Measurements from ENCODE around the gene SSBP1. TPM values are rescaled to one million over a fixed set of nuclear protein-coding genes. Genes with fewer than 3 reads are reported as not detected.

Gene SSBP1
- total RNA-seq, 6 experiments from 2014 or later = 38.6 to 115 (median 48.8) TPM

GRCh38 chr7:141709749-141710148, 28.4 kb upstream of the SSBP1 start:
- Histone ChIP-seq H3K27me3 (no peaks in the 10 kb centered on the region), H3K36me3 (no peaks in the 10 kb centered on the region), H3K4me3 (no peak overlapping the region), H3K4me1 (no peaks in the 10 kb centered on the region), H3K9me3 (no peaks in the 10 kb centered on the region), H3K27ac (no peak overlapping the region)
- intact Hi-C loops (cut with DNase I) = no loop called here
- DNase-seq = no peak
- no peak for TF ChIP-seq POLR2A (IDR thresholded peaks at IDR 0.05)
- TF ChIP-seq, protein P1, sequence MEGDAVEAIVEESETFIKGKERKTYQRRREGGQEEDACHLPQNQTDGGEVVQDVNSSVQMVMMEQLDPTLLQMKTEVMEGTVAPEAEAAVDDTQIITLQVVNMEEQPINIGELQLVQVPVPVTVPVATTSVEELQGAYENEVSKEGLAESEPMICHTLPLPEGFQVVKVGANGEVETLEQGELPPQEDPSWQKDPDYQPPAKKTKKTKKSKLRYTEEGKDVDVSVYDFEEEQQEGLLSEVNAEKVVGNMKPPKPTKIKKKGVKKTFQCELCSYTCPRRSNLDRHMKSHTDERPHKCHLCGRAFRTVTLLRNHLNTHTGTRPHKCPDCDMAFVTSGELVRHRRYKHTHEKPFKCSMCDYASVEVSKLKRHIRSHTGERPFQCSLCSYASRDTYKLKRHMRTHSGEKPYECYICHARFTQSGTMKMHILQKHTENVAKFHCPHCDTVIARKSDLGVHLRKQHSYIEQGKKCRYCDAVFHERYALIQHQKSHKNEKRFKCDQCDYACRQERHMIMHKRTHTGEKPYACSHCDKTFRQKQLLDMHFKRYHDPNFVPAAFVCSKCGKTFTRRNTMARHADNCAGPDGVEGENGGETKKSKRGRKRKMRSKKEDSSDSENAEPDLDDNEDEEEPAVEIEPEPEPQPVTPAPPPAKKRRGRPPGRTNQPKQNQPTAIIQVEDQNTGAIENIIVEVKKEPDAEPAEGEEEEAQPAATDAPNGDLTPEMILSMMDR (IDR thresholded peaks at IDR 0.05) = no peak
- 93% methylated on average over 4 of the region's 4 CpGs for WGBS (ENCODE audit: insufficient coverage, low coverage, low lambda C conversion rate, missing lambda C conversion rate)
- ATAC-seq = no peak

GRCh38 chr7:141710301-141710700, 27.9 kb upstream of the SSBP1 start:
- Histone ChIP-seq H3K36me3 (no peaks in the 10 kb centered on the region), H3K9me3 (no peaks in the 10 kb centered on the region), H3K4me1 (no peaks in the 10 kb centered on the region), H3K27ac (no peak overlapping the region), H3K27me3 (no peaks in the 10 kb centered on the region), H3K4me3 (no peak overlapping the region)
- DNase-seq = no peak
- intact Hi-C loops (cut with DNase I) = no loop called here
- TF ChIP-seq POLR2A (IDR thresholded peaks at IDR 0.05) = no peak
- TF ChIP-seq, protein P1 (IDR thresholded peaks at IDR 0.05) = peak in 3 of 4 donors; percentile 8 to 28 (median 9)
- WGBS (ENCODE audit: insufficient coverage, low coverage, low lambda C conversion rate, missing lambda C conversion rate) = 9% methylated on average over 1 of the region's 1 CpG
- peak in 3 of 4 donors; percentile 26 to 53 (median 29) for ATAC-seq

DNA sequence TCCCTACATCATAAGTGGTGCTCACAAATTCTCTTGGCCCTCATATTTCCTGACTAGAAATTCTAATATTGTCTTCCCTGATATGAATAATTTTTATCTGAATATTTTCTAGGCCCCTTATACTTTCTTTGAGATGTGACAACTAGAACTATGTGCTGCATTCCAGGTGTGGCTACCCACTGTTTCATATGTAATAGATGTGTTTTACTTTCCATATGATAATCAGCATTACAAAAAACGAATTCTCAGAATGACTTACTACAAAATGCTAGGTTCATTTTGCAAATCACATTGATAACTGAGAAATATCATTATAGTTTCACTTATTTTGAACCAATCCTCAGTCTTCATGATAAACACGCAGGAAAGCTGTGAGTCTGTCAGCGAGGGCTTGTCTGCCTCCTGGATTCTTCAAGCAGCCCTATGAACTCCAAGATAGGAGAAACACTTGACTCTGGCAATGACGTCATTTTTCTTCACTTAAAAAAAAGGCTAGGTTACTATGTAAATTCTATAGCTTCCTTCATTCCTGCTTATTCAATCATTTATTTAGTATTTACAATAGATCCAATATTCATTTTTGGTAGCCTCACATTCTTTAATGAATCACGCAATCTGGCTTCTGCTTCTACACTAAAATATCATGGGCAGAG, 25.4 kb upstream of the SSBP1 start:
- Histone ChIP-seq H3K9me3 (no peaks in the 10 kb centered on the region), H3K4me3 (no peak overlapping the region), H3K27ac (no peak overlapping the region), H3K36me3 (no peaks in the 10 kb centered on the region), H3K27me3 (no peaks in the 10 kb centered on the region), H3K4me1 (no peaks in the 10 kb centered on the region)
- intact Hi-C loops (cut with DNase I) = no loop called here
- DNase-seq (no peak), ATAC-seq (no peak)
- WGBS (ENCODE audit: insufficient coverage, low coverage, low lambda C conversion rate, missing lambda C conversion rate) = 92% methylated on average over 5 of the region's 5 CpGs
- TF ChIP-seq POLR2A (IDR thresholded peaks at IDR 0.05) = no peak
- TF ChIP-seq, protein P1 (IDR thresholded peaks at IDR 0.05) = no peak

DNA sequence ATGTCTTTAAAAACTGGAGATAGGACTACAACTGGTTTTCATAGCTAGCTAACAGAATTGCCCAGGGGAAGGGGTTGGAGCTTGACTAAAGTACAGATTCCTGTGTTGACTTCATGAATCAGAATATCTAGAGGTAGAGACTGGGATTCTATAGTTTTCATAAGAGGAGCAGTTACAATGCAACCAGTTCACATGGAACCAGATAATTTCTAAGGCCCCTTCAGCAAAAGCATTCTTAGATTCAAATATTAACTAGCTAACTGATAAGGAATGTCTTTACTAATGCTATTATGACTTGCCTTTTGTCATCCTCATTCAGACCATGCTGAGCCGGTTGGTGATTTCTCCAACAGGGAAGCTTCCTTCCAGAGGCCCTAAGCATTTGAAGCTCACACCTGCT, 24.3 kb upstream of the SSBP1 start:
- DNase-seq = no peak
- H3K4me1 ChIP-seq = no peaks in the 10 kb centered on the region
- intact Hi-C loops (cut with DNase I) = no loop called here
- H3K27me3 ChIP-seq = no peaks in the 10 kb centered on the region
- WGBS (ENCODE audit: insufficient coverage, low coverage, low lambda C conversion rate, missing lambda C conversion rate) = 80% methylated on average over 1 of the region's 1 CpG
- no peaks in the 10 kb centered on the region for H3K9me3 ChIP-seq
- no peak overlapping the region for H3K4me3 ChIP-seq
- no peak overlapping the region for H3K27ac ChIP-seq
- ATAC-seq = no peak
- TF ChIP-seq, protein P1 (IDR thresholded peaks at IDR 0.05) = no peak
- no peak for TF ChIP-seq POLR2A (IDR thresholded peaks at IDR 0.05)
- H3K36me3 ChIP-seq = no peaks in the 10 kb centered on the region
